ENCODE data around the gene STEAP4.

The STEAP4 gene

GRCh38 chr7:88306590-88307048 is at the start of gene STEAP4:
TSS of gene STEAP4 (minus strand) at chr7:88306894. CDS start at chr7:88284269, 22,625 bp downstream.
- no peak for DNase-seq (ENCODE audit: low read depth, low spot score)
- H3K9ac ChIP-seq (ENCODE audit: insufficient read length) = no peak within 1 kb of the TSS
- no peak within 1 kb of the TSS for H3K27ac ChIP-seq
- peak; percentile 34 for TF ChIP-seq EZH2 (IDR thresholded peaks at IDR 0.05)
- no peak for TF ChIP-seq POLR2AphosphoS5 (IDR thresholded peaks at IDR 0.05; ENCODE audit: borderline replicate concordance, low read depth, low read length)
- H3K4me3 ChIP-seq = no peak within 1 kb of the TSS; the same call in 1 of the 2 replicates
- H3K9me3 ChIP-seq (ENCODE audit: low read depth, low read length) = no peaks in the 10 kb centered on the region
- no peaks in the 10 kb centered on the region for H3K36me3 ChIP-seq (ENCODE audit: insufficient read depth, low read length)

DNA sequence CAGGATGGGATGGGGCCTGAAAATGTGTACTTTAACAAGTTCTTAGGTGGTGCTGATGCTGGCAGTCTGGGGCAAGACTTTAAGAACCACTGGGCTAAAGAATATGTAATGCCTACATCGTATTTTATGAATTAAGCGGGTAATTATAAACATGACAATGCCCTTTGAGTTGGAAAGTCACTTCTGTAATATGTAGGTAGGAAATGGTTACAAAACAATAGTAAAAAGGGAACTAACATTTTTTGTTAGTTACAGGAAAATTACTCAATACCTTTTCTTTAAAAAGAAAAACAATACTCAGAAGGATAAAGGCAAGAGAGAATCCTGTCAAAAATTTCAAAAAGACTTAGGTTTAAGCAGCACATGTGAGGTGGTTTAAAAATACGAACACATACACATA is 48.3 kb upstream of the STEAP4 start:
- no peak overlapping the region for H3K27ac ChIP-seq
- no peak for TF ChIP-seq POLR2AphosphoS5 (IDR thresholded peaks at IDR 0.05; ENCODE audit: borderline replicate concordance, low read depth, low read length)
- TF ChIP-seq EZH2 (IDR thresholded peaks at IDR 0.05) = no peak
- no peak for TF ChIP-seq FOXP2 (optimal IDR thresholded peaks at IDR 0.05; ENCODE audit: control extremely low read depth, extremely low read length, insufficient read depth)
- no peak overlapping the region for H3K4me3 ChIP-seq
- no peaks in the 10 kb centered on the region for H3K9me3 ChIP-seq (ENCODE audit: low read depth, low read length)
- H3K36me3 ChIP-seq (ENCODE audit: insufficient read depth, low read length) = no peaks in the 10 kb centered on the region
- no peak for DNase-seq (ENCODE audit: low read depth, low spot score)
- H3K9ac ChIP-seq (ENCODE audit: insufficient read length) = no peak overlapping the region

GRCh38 chr7:88350118-88350517 is 43.4 kb upstream of the STEAP4 start:
- Histone ChIP-seq H3K4me3 (no peak overlapping the region), H3K27ac (no peak overlapping the region), H3K36me3 (ENCODE audit: insufficient read depth, low read length) (no peaks in the 10 kb centered on the region), H3K9ac (ENCODE audit: insufficient read length) (no peak overlapping the region), H3K9me3 (ENCODE audit: low read depth, low read length) (no peaks in the 10 kb centered on the region)
- DNase-seq (ENCODE audit: low read depth, low spot score) = no peak
- no peak for TF ChIP-seq POLR2AphosphoS5 (IDR thresholded peaks at IDR 0.05; ENCODE audit: borderline replicate concordance, low read depth, low read length)
- no peak for TF ChIP-seq FOXP2 (optimal IDR thresholded peaks at IDR 0.05; ENCODE audit: control extremely low read depth, extremely low read length, insufficient read depth)
- no peak for TF ChIP-seq EZH2 (IDR thresholded peaks at IDR 0.05)

DNA sequence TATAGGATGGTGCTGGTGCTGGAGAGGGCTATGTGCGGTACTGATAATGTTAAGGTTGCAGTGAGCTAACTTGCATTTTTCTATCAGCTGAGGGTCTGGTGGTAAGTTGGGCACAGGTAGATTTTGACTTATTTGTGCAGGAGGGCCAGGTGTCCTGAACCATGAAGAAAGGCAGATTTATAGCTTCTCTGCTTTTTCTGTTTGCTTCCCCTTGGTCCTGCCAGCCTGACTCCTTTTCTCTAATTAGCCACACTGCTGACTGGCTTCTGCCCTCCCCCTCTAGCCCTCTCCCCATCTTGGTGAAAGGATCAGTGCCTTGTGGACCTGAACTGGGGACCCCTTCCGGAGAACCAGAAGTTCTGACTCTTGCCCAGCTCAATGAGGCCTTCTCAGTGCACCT is 40.8 kb upstream of the STEAP4 start:
- Histone ChIP-seq H3K36me3 (ENCODE audit: insufficient read depth, low read length) (no peaks in the 10 kb centered on the region), H3K27ac (no peak overlapping the region), H3K9me3 (ENCODE audit: low read depth, low read length) (no peaks in the 10 kb centered on the region), H3K4me3 (no peak overlapping the region), H3K9ac (ENCODE audit: insufficient read length) (no peak overlapping the region)
- TF ChIP-seq POLR2AphosphoS5 (IDR thresholded peaks at IDR 0.05; ENCODE audit: borderline replicate concordance, low read depth, low read length) = no peak
- TF ChIP-seq EZH2 (IDR thresholded peaks at IDR 0.05) = no peak
- no peak for TF ChIP-seq FOXP2 (optimal IDR thresholded peaks at IDR 0.05; ENCODE audit: control extremely low read depth, extremely low read length, insufficient read depth)
- DNase-seq (ENCODE audit: low read depth, low spot score) = no peak

DNA sequence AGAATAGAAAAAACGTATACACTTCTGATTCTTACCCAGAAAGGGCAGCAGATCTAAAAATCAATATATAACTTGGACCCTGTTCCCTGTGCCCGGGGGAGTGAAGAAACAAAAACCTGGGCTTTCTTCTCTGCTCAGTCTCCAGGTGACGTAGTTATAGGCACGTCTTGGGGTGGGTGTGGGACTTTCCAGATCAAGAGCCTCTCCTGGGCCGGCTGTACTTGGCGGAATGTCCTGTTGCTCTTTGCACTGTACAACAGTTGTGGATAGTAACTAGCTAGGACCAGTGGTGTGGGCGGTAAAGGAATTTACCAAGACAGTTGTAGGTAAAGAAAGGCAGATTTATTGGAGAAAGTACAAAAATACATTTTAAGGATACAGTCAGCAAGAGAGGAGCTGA is 40.4 kb upstream of the STEAP4 start:
- Histone ChIP-seq H3K9me3 (ENCODE audit: low read depth, low read length) (no peaks in the 10 kb centered on the region), H3K27ac (no peak overlapping the region), H3K9ac (ENCODE audit: insufficient read length) (no peak overlapping the region), H3K4me3 (no peak overlapping the region), H3K36me3 (ENCODE audit: insufficient read depth, low read length) (no peaks in the 10 kb centered on the region)
- no peak for DNase-seq (ENCODE audit: low read depth, low spot score)
- TF ChIP-seq POLR2AphosphoS5 (IDR thresholded peaks at IDR 0.05; ENCODE audit: borderline replicate concordance, low read depth, low read length) (no peak), FOXP2 (optimal IDR thresholded peaks at IDR 0.05; ENCODE audit: control extremely low read depth, extremely low read length, insufficient read depth) (no peak), EZH2 (IDR thresholded peaks at IDR 0.05) (no peak)

DNA sequence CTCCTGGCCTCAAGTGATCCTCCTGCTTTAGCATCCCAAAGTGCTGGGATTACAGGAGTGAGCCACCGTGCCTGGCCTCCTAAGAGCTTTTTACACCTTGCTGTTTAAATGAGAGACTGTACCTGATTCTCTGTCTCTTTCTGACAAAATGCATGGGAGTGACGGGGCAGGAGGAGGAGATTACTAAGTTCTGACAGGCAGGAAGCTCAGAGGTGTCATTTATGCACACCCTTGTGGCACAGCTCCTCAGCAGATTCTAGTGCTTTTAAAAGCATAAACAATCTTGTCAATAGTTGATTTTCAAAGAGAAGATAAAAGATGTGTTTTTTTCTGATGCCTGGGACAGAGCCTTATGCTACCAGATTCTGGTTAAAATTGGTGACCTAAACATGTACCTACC is 39.7 kb upstream of the STEAP4 start:
- no peak overlapping the region for H3K4me3 ChIP-seq
- TF ChIP-seq FOXP2 (optimal IDR thresholded peaks at IDR 0.05; ENCODE audit: control extremely low read depth, extremely low read length, insufficient read depth) (no peak), POLR2AphosphoS5 (IDR thresholded peaks at IDR 0.05; ENCODE audit: borderline replicate concordance, low read depth, low read length) (no peak), EZH2 (IDR thresholded peaks at IDR 0.05) (no peak)
- H3K36me3 ChIP-seq (ENCODE audit: insufficient read depth, low read length) = no peaks in the 10 kb centered on the region
- H3K9me3 ChIP-seq (ENCODE audit: low read depth, low read length) = no peaks in the 10 kb centered on the region
- H3K27ac ChIP-seq = no peak overlapping the region
- no peak overlapping the region for H3K9ac ChIP-seq (ENCODE audit: insufficient read length)
- no peak for DNase-seq (ENCODE audit: low read depth, low spot score)

- no peaks in the 10 kb centered on the region for H3K9me3 ChIP-seq (ENCODE audit: low read depth, low read length)
- no peaks in the 10 kb centered on the region for H3K36me3 ChIP-seq (ENCODE audit: insufficient read depth, low read length)
- H3K9ac ChIP-seq (ENCODE audit: insufficient read length) = no peak overlapping the region
- TF ChIP-seq FOXP2 (optimal IDR thresholded peaks at IDR 0.05; ENCODE audit: control extremely low read depth, extremely low read length, insufficient read depth) = no peak
- TF ChIP-seq EZH2 (IDR thresholded peaks at IDR 0.05) = no peak
- DNase-seq (ENCODE audit: low read depth, low spot score) = no peak
- H3K4me3 ChIP-seq = no peak overlapping the region
- no peak overlapping the region for H3K27ac ChIP-seq
Observed at GRCh38 chr7:88344956-88345832, 38.5 kb upstream of the STEAP4 start.

DNA sequence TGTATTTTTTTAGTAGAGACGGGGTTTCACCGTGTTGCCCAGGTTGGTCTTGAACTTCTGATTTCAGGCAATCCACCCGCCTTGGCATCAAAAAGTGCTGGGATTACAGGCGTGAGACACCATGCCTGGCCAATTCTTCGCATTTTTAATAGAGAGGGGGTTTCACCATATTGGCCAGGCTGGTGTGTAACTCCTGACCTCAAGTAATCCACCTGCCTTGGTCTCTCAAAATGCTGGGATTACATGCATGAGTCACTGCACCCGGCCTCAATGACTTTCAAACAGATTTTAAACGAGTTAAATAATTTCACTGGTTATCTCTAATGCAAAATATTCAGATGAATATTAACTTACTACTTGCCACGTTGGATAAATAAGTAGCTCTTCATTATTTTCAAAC is 37.6 kb upstream of the STEAP4 start:
- H3K9me3 ChIP-seq (ENCODE audit: low read depth, low read length) = no peaks in the 10 kb centered on the region
- TF ChIP-seq FOXP2 (optimal IDR thresholded peaks at IDR 0.05; ENCODE audit: control extremely low read depth, extremely low read length, insufficient read depth) (no peak), EZH2 (IDR thresholded peaks at IDR 0.05) (no peak), POLR2AphosphoS5 (IDR thresholded peaks at IDR 0.05; ENCODE audit: borderline replicate concordance, low read depth, low read length) (no peak)
- no peak for DNase-seq (ENCODE audit: low read depth, low spot score)
- no peak overlapping the region for H3K4me3 ChIP-seq
- H3K36me3 ChIP-seq (ENCODE audit: insufficient read depth, low read length) = no peaks in the 10 kb centered on the region
- H3K27ac ChIP-seq = no peak overlapping the region
- H3K9ac ChIP-seq (ENCODE audit: insufficient read length) = no peak overlapping the region

Data from SK-N-MC (cell line).